Heart left ventricle (tissue), 16 donors: ENCODE measurements around the gene APRT. TPM values are rescaled to one million over a fixed set of nuclear protein-coding genes. Genes with fewer than 3 reads are reported as not detected.
A peak's percentile ranks its signal among the peaks of the same experiment; 100 is the strongest.

ENCODE experiments used
- ATAC-seq, 4 donors: fragments of 200-7000 bp; cut with Tn5 transposase; one replicate each; pipeline ENCODE4 v1.9.1; 2020 to 2022; ENCODE audit warnings: moderate library complexity in 4 of 4, mild to moderate bottlenecking in 3 of 4, moderate number of reproducible peaks in 1 of 4
- DNase-seq, 5 donors: peaks; one replicate each; pipeline ENCODE4 v3.0.0-alpha.2; 2020
- H3K27ac ChIP-seq, 12 donors: fragments of 200-600 bp; sonication (generic) in 4 of 12; one replicate each; pipeline versions ENCODE4 v1.5.0 to v1.8.0; 2016 to 2022; ENCODE audit warnings: mild to moderate bottlenecking in 2 of 12
- H3K27me3 ChIP-seq, 9 donors: fragments of 200-600 bp; sonication (generic) in 2 of 9; one replicate each; pipeline versions ENCODE4 v1.5.1 to v1.8.0; 2016 to 2022; ENCODE audit warnings: mild to moderate bottlenecking in 3 of 9
- H3K36me3 ChIP-seq, 9 donors: fragments of 200-600 bp; sonication (generic) in 2 of 9; one replicate each; pipeline versions ENCODE4 v1.5.0 to v1.8.0; 2018 to 2022; ENCODE audit warnings: mild to moderate bottlenecking in 2 of 9
- H3K4me1 ChIP-seq, 12 donors: fragments of 200-600 bp; sonication (generic) in 4 of 12; one replicate each; pipeline versions ENCODE4 v1.5.0 to v1.8.0; 2016 to 2022; ENCODE audit warnings: mild to moderate bottlenecking in 3 of 12
- H3K4me3 ChIP-seq, 12 donors: fragments of 200-600 bp; sonication (generic) in 4 of 12; one replicate each; pipeline versions ENCODE4 v1.5.0 to v1.8.0; 2017 to 2022; ENCODE audit warnings: mild to moderate bottlenecking in 9 of 12, moderate library complexity in 4 of 12
- H3K9me3 ChIP-seq, 12 donors: fragments of 200-600 bp; sonication (generic) in 4 of 12; one replicate each; pipeline versions ENCODE4 v1.5.0 to v1.8.0; 2016 to 2022; ENCODE audit warnings: mild to moderate bottlenecking in 1 of 12
- CTCF ChIP-seq, 12 donors: fragments of 200-600 bp; sonication (generic) in 4 of 12; IDR thresholded peaks; one replicate each; pipeline versions ENCODE4 v1.5.0 to v1.8.0; 2018 to 2022; ENCODE audit warnings: antibody characterized with exemption in 12 of 12, mild to moderate bottlenecking in 5 of 12
- POLR2A ChIP-seq, 2 donors: fragments of 450-650 bp; IDR thresholded peaks; one replicate each; pipeline ENCODE4 v1.6.1; 2017; ENCODE audit warnings: antibody characterized with exemption in 2 of 2, mild to moderate bottlenecking in 2 of 2, moderate library complexity in 2 of 2
- WGBS, 4 donors: extraction: QIAGEN DNeasy Blood & Tissue Kit in 2 of 4; methylation state at CpG; one replicate each; pipeline versions ENCODE4 v1.1.5 to v1.1.7; 2013 to 2018; 5-methylcytosine and 5-hydroxymethylcytosine counted together
- intact Hi-C, 10 donors: fragments of 100-400 bp; cut with DNase I; formaldehyde crosslinking; loops; one replicate each; pipeline versions ENCODE4 v1.11.1 to v1.14.2; 2022
- polyA plus RNA-seq, 2 donors: library from polyadenylated mRNA; stranded (reverse); fragments of 200-250 nt; gene quantifications; one replicate each; pipeline ENCODE4 v1.2.3, GENCODE V29; 2013
- total RNA-seq, 9 donors: library from RNA; depleted of rRNA in 2 of 9; stranded (reverse); fragments of >200 nt in 2 of 9; fragmentation: NEBNext Ultra II Directional in 3 of 9; extraction: Animal tissue kit (Norgen Biotek cat#: 25700) in 3 of 9; gene quantifications; one replicate each; pipeline versions ENCODE4 v1.1.0 to v1.2.4, GENCODE V29; 2016 to 2023
- donor health status: ischemic (EF 13 %, LVEDD 7.1; RV severe dilation, severe dysfunction).
- donor health status: healthy with polysubstance abuse.
- donor health status: DM: no; HTN: yes; CAD: no.
- donor health status: DM: no; HTN: no; CAD: no.
- donor health status: ischemic (EF 25% LVEDD 6.9; RV normal size, moderate dysfunction).
- donor health status: ischemic (EF 25% LVEDD 5.7; RV mildly dilated, moderate dysfunction).
- donor health status: healthy.
- donor health status: DM: yes; HTN: yes; CAD: no.
- donor health status: ischemic (EF 35%, LVEDD 5.7; RV mildly dilated, moderate dysfunction).
- donor health status: nonischemic (EF 11% LVEDD 7.7; RV severe dilation, severe dysfunction).
- donor health status: DM: yes; HTN: yes; CAD: no.
- donor health status: PGD.
- donor health status: ischemic (EF 29% LVEDD 5.4; RV normal size, mild dysfunction).
- donor health status: nonischemic (EF 23%, LVEDD 6.1; RV moderate dilation, normal function).

APRT gene
- total and polyA plus RNA-seq, 11 donors = 26.6 to 129 (median 45.9) TPM

- intact Hi-C loops = no loop called here
- TF ChIP-seq CTCF (IDR thresholded peaks at IDR 0.05) = no peak
- TF ChIP-seq POLR2A (IDR thresholded peaks at IDR 0.05) = no peak
- peaks cover 0 to 1% (median 0%) of the 10 kb centered on the region in 9 donors for H3K36me3 ChIP-seq
- DNase-seq = no peak
- ATAC-seq = no peak
- peaks cover 3 to 43% (median 28%) of the 10 kb centered on the region in 12 donors for H3K4me1 ChIP-seq
- WGBS, 4 donors = 76 to 80% (median 77%) methylated on average over 8 to 14 of the region's 14 CpGs
- peak overlapping the region in 1 of 12 donors; percentile 92 for H3K27ac ChIP-seq
- no peaks in the 10 kb centered on the region for H3K27me3 ChIP-seq
- H3K9me3 ChIP-seq = peaks cover 0 to 10% (median 0%) of the 10 kb centered on the region in 12 donors
- no peak overlapping the region for H3K4me3 ChIP-seq
Measured at GRCh38 chr16:88763502-88764053, 48.1 kb downstream of the APRT start.

GRCh38 chr16:88762941-88763340 is 48.8 kb downstream of the APRT start:
- peaks cover 1 to 38% (median 21%) of the 10 kb centered on the region in 12 donors for H3K4me1 ChIP-seq
- 77 to 94% (median 90%) methylated on average over 4 to 10 of the region's 10 CpGs for WGBS, 4 donors
- no peak for DNase-seq
- TF ChIP-seq CTCF (IDR thresholded peaks at IDR 0.05) (no peak), POLR2A (IDR thresholded peaks at IDR 0.05) (no peak)
- ATAC-seq = no peak
- no peak overlapping the region for H3K4me3 ChIP-seq
- peaks cover 0 to 4% (median 0%) of the 10 kb centered on the region in 9 donors for H3K36me3 ChIP-seq
- intact Hi-C loops = no loop called here
- H3K27ac ChIP-seq = peak overlapping the region in 1 of 12 donors; percentile 92
- H3K9me3 ChIP-seq = peaks cover 0 to 15% (median 0%) of the 10 kb centered on the region in 12 donors
- H3K27me3 ChIP-seq = no peaks in the 10 kb centered on the region

- 73 to 81% (median 78%) methylated on average over 3 to 16 of the region's 16 CpGs for WGBS, 4 donors
- Histone ChIP-seq H3K9me3 (peaks cover 0 to 15% (median 0%) of the 10 kb centered on the region in 12 donors), H3K36me3 (peaks cover 0 to 4% (median 0%) of the 10 kb centered on the region in 9 donors), H3K4me3 (no peak overlapping the region), H3K27ac (peak overlapping the region in 1 of 12 donors; percentile 92), H3K27me3 (no peaks in the 10 kb centered on the region), H3K4me1 (peaks cover 0 to 32% (median 18%) of the 10 kb centered on the region in 12 donors)
- intact Hi-C loops = no loop called here
- no peak for ATAC-seq
- no peak for DNase-seq
- TF ChIP-seq POLR2A (IDR thresholded peaks at IDR 0.05) (no peak), CTCF (IDR thresholded peaks at IDR 0.05) (no peak)
Measured at GRCh38 chr16:88762258-88762870, 49.4 kb downstream of the APRT start.

- intact Hi-C loops = no loop called here
- H3K36me3 ChIP-seq = peaks cover 0 to 4% (median 0%) of the 10 kb centered on the region in 9 donors
- peaks cover 0 to 29% (median 15%) of the 10 kb centered on the region in 12 donors for H3K4me1 ChIP-seq
- no peak overlapping the region for H3K4me3 ChIP-seq
- H3K27ac ChIP-seq = peak overlapping the region in 1 of 12 donors; percentile 92
- TF ChIP-seq POLR2A (IDR thresholded peaks at IDR 0.05) (no peak), CTCF (IDR thresholded peaks at IDR 0.05) (no peak)
- 69 to 77% (median 73%) methylated on average over 5 to 10 of the region's 10 CpGs for WGBS, 4 donors
- no peaks in the 10 kb centered on the region for H3K27me3 ChIP-seq
- ATAC-seq (no peak), DNase-seq (no peak)
- peaks cover 0 to 15% (median 0%) of the 10 kb centered on the region in 12 donors for H3K9me3 ChIP-seq
Measured at GRCh38 chr16:88761830-88762229, 49.9 kb downstream of the APRT start.
